GM10248 (cell line): ENCODE results near the gene ATP6V1G2.
A peak's percentile ranks its signal among the peaks of the same experiment; 100 is the strongest.
"Not testable (repeated sequence)": the region's sequence is repeated elsewhere in the genome, so short reads cannot be mapped to it uniquely, and the experiment has no call there.

Experiments
- CTCF ChIA-PET: fragments of 300-600 bp; sonication (Branson Sonifier 250); formaldehyde crosslinking; extraction: SDS; loops from one replicate; lab custom pipeline; 2021; ENCODE audit warnings: antibody characterized with exemption; lab: Yijun Ruan, JAX
- POLR2A ChIA-PET: fragments of 350-650 bp; sonication (Branson Sonifier 250); formaldehyde crosslinking; extraction: SDS; loops from one replicate; lab custom pipeline; 2020; ENCODE audit warnings: antibody characterized with exemption; lab: Yijun Ruan, JAX
- DNase-seq: peaks from one replicate; pipeline ENCODE4 v3.0.0; 2012; ENCODE audit errors: extremely low spot score
- CTCF ChIP-seq: IDR thresholded peaks from 2 replicates; pipeline ENCODE4 v1.5.1; 2012; ENCODE audit warnings: mild to moderate bottlenecking, low read depth; ENCODE audit errors: extremely low read depth, missing control alignments, control extremely low read depth

Gene ATP6V1G2

GRCh38 chr6:31513456-31514165, 32.8 kb downstream of the ATP6V1G2 start:
- ChIA-PET POLR2A (interaction anchor here (1.4 kb wide), 1 partner anchor 14 kb away, joined by 10 read pairs; no protein-coding TSS in a partner anchor), CTCF (interaction anchor here (1.0 to 1.4 kb wide), 2 partner anchors 12 to 25 kb away, joined by 3 to 4 read pairs; no protein-coding TSS in a partner anchor)
- TF ChIP-seq CTCF: no peak

GRCh38 chr6:31510007-31510406, 36.4 kb downstream of the ATP6V1G2 start:
- TF ChIP-seq CTCF: no peak
- ChIA-PET POLR2A (interaction anchor here (0.6 kb wide), 1 partner anchor 184 kb away, joined by 3 read pairs; no protein-coding TSS in a partner anchor), CTCF (no interaction called here)
- no peak for DNase-seq

More at GRCh38 chr6:31513456-31514165, 32.8 kb downstream of the ATP6V1G2 start:
- no peak for DNase-seq

- CTCF ChIA-PET, DNase-seq, POLR2A ChIA-PET: not testable (repeated sequence)
Measured at GRCh38 chr6:31509036-31509435, 37.4 kb downstream of the ATP6V1G2 start.

- no peak for DNase-seq
- ChIA-PET CTCF (interaction anchor here (1.9 kb wide), 1 partner anchor 12 kb away, joined by 4 read pairs; no protein-coding TSS in a partner anchor), POLR2A (no interaction called here)
- TF ChIP-seq CTCF: no peak
Measured at GRCh38 chr6:31502586-31502985, 43.8 kb downstream of the ATP6V1G2 start.

- DNase-seq, POLR2A ChIA-PET: not testable (repeated sequence)
- CTCF ChIA-PET: interaction anchor here (1.6 kb wide), 1 partner anchor 52 kb away, joined by 4 read pairs; no protein-coding TSS in a partner anchor
Measured at GRCh38 chr6:31499648-31500047, 46.8 kb downstream of the ATP6V1G2 start.

GRCh38 chr6:31498748-31499147, 47.7 kb downstream of the ATP6V1G2 start:
- no peak for DNase-seq
- POLR2A ChIA-PET: interaction anchor here (0.6 to 1.0 kb wide), 3 partner anchors 27 to 858 kb away, joined by 3 to 9 read pairs (median 6); partner anchors contain the start of gene LTB
- TF ChIP-seq CTCF: no peak
- CTCF ChIA-PET: interaction anchor here (1.4 to 5.3 kb wide), 3 partner anchors 36 to 99 kb away, joined by 3 to 34 read pairs (median 4); no protein-coding TSS in a partner anchor

GRCh38 chr6:31497531-31498476, 48.6 kb downstream of the ATP6V1G2 start, which contains the start of gene MICB:
Gene MICB (plus strand): TSS chr6:31498145. CDS start chr6:31498194, 49 bp downstream.
- ChIA-PET POLR2A (interaction anchor here (0.6 to 1.1 kb wide), 5 partner anchors 44 to 857 kb away, joined by 3 to 6 read pairs (median 3); partner anchors contain the start of genes DDX39B and LTB), CTCF (interaction anchor here (1.3 to 5.3 kb wide), 5 partner anchors 30 to 100 kb away, joined by 3 to 34 read pairs (median 4); no protein-coding TSS in a partner anchor)
- DNase-seq: peak; percentile 85
- TF ChIP-seq CTCF: no peak

GRCh38 chr6:31496826-31497225, 49.6 kb downstream of the ATP6V1G2 start:
- DNase-seq: not testable (repeated sequence)
- POLR2A ChIA-PET: interaction anchor here (0.5 to 1.0 kb wide), 6 partner anchors 20 to 1430 kb away, joined by 3 to 4 read pairs (median 3); partner anchors contain the start of gene PPP1R11
- CTCF ChIA-PET: interaction anchor here (1.1 to 5.3 kb wide), 5 partner anchors 31 to 101 kb away, joined by 3 to 34 read pairs (median 4); no protein-coding TSS in a partner anchor
